Stimulated activated CD8-positive, alpha-beta memory T cell treated with anti-CD3 and anti-CD28 coated beads, Interleukin-15, amount 100 ng/mL, for 1 hour (primary cell): ENCODE data around the gene FXYD2.

ENCODE experiments used
- DNase-seq: peaks from one replicate; pipeline ENCODE4 v3.0.0-alpha.2; 2020; ENCODE audit warnings: low read depth

FXYD2 gene

DNA sequence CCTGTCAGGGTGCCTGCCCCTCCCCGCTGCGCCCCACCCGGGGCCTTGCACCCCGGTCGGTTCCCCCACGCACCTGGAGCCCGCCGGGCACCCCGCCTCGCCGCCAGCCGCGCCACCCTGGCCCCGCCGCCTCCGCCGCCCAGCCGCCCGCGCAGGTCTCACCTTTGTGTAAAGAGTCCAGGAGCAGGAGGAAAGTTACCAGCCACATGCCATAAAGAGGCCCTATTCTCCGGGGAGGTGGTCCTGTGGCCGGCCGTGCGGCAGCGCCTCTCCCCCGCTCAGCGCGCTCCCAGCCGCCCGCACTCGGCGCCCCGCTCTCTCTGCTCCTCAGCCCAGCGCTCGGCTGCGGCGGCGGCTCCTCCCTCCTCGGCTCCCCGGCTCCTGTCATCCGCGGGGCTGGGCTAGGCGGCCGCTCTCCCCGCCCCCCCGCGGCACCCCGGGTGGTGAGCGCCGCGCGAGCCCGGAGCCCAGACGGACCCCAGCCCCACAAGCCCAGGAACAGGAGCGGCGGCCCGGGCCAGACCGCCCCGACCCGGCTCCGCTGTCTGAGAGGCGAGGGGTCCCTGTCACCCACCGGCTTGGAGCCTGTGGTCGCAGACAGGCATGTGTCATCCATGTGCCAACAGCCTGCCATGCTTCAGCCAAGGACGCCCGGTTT is 27.5 kb downstream of the FXYD2 start, which contains the start of gene DSCAML1:
TSS of gene DSCAML1 (minus strand) at position 345 of the 658 bp plus-strand sequence. CDS start at position 208, 137 bp downstream.
- DNase-seq = no peak

DNA sequence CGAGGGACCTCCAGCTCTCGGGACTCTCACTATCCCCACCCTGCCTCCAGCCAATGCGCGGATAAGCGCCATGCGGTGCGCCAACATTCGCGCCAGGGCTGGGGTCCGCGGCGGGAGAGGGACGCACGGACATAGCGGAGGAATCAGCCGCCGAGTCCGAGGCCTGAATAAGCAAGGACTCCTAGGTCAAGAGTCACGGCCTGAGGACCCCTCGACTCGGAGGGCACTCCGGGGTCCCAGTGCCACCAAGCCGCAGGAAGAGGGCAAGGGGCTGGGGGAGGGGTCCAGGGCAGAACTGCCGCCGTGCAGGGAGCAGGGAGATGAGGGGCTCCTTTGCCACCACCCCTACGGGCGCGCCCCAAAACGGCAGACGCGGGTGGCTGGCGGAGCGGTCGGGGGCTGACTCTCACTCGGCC is 28.1 kb downstream of the FXYD2 start:
- no peak for DNase-seq

DNA sequence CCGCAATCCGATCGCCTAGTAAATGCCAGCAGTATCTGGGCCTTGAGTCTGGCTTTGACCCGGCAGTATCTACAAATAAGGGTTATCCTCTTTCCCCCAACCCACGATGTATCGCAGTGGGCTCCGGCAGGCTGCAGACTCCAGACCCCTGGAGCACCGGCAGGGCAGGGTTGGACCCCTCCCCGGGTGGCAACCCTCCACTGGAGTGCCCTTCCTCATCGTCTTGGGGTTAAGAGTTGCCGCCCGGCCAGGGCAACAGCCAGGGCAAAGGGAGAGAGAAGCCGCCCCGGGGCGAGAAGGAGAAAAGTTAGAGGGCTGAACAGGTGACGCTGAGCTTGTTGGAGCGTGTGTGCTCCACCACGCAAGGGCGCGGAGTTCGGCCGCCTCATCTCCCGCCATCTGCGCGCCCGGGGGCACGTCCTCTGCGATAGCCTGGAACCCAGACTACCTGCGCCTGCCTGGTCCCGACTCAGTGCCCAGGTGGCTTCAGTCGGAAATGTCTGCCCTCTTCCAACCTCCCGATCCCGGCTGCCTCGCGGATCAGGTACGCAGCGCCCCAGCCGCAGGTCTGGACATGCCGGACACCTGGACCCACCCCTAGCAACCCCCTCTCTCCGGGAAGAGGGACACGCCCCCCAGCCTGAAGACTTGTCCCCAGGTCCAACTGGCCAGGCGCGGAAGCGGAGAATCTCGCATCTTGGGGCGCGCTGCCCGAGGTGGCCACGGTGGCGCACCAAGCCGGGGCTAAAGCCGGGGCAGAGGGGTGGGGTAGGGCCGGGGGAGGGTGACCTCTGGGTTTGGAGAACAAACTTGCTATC is 28.7 kb downstream of the FXYD2 start:
- DNase-seq = no peak

DNA sequence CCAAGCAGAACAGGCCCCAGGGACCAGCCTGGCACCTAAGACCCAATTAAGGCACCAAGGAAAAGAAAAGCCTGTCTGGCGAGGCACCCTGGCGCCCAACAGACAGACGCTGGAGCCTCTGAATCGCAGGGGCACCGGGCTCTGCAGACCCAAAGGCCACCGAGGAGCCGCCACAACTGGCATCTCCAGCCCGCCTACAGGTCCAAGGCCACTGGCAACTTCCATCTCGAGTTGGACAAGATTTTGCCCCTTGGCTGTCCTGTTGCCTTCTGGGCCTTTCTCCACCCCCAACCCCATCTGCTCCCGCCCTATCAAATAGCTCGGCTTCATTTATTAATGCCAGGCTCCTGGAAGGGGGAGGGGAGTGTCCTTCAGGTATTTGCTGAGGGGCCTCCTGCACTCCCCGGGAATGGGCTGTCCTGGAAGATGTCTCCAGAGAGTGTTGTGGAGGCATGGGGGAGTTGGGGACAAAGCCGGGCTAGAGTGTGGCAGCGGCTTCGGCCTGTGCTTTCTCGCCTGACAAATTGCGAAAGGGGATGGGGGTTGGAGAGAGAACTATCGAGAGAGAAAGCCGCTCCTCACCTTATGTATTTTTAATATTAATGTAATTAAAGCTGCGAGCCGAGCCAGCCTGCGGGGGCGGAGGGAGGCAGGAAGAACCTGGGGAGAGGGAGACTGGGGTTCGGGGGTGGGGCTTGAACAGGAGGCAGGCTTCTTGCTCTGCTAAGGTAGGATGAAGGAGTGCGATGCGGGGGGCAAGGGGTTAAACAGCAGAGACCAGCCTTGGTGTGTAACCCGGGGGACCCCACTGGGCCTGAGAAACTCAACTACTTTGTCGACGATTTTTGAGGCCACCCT is 29.5 kb downstream of the FXYD2 start:
- DNase-seq = no peak

DNA sequence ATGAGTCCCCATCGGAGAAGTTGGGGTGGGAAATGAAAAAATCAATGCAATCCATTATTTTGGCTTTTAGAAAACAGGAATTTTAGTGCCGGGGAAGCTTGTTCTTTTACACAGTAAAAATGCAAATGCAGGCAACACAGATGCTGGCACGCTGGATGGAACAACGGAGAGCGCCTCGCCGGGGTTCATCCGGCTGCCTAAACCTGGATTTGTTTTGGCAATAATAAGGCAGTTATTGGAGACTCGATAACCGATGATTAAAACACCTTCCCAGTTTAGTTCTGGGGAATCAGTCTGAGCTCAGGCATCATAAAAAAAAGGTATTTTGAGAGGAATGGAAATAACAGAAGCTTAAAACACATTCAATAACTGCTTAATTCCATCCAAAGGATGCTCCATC is 30.4 kb downstream of the FXYD2 start:
- no peak for DNase-seq

DNA sequence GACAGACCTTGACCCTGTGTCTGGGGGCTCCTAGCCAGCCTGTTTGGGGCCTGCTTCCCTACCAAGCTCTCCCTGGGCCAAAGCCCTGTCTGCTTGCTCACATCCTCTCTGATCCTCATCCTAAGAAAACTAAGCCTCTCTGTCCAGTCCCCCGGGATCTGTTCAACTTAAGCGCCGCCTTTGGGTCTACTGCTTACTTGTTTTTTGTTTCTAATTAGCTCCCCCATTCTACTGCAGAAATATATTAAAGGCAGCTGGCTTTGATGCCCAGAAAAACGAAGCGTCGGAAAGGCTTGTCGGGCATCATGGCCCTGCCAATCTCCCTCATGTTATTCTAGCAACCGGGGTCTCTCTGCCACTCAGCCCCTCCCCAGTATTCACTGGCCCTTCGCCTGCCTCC is 31.0 kb downstream of the FXYD2 start:
- no peak for DNase-seq

DNA sequence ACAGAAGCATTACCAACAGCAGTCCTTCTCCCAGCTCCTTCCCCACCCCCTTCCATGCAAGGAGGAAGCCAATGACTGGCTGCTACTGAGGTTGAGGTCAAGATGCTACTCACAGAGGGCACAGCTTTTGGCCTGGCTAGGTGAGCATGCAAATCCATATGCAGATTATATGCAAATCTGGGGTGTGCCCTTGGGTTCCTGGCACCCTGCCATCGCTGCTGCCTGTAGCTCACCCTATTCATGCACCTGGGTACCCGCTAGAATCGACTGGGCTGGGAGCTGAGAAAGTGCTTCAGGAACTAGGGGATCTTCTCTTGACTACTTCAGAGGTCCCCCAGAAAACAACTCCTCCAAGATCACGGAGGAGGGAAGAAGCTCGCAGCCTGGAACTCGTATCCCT is 31.6 kb downstream of the FXYD2 start:
- no peak for DNase-seq

DNA sequence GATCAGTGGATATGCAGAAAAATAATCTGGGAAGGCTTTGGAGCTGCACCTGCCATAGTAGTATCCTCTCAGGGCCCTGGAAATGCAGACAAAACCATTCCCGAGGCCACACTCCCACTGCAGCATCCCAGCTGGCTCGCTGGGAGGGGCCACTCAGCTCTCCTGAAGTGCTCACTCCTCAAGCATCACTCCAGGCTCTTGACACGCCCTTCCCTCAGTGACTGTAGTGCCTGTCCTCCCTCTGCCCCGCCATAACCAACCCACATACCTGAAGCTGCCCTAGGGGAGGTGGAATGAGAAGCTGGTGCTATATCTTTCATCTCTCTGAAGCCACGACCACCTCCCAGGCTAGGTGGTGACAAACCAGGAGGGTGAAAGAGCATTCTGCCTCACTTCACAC is 32.3 kb downstream of the FXYD2 start:
- DNase-seq = no peak

DNA sequence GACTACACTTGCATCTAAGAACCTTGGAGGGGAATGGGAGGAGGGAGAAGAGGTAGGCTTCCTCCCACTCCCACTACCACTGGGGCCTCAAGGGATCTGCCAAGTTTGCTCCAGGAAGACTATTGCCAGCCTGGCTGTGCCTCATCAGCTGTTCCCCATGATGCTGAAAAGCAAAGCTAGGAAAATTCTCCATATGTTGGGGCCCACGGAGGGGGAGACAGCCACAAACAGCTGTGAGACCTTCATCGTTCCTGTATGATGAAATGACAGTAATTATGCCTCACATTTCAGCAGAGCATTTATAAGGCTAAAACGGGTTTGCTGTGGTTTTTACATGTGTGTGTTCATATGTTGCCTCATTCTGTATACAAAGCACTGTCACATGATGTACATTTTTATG is 34.3 kb downstream of the FXYD2 start:
- no peak for DNase-seq

DNA sequence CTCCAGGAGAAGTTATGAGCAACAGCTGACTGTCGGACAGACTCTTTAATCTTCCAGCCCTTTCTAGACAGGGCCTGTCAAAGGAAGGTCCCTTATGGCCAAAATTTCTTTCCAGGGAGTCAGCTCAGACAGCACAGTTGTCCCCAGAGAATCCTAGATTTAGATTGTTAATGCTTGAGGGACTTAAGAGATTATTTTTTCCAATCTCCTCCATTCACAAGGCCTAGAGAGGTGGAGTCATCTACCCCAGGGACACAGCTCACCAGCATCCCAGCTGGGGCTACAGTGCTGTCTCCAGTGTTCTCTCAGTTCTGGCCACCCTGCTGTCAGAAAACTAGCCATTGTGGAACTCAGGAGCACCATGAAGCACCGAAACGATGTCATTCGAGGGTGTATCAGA is 35.3 kb downstream of the FXYD2 start:
- DNase-seq = no peak

DNA sequence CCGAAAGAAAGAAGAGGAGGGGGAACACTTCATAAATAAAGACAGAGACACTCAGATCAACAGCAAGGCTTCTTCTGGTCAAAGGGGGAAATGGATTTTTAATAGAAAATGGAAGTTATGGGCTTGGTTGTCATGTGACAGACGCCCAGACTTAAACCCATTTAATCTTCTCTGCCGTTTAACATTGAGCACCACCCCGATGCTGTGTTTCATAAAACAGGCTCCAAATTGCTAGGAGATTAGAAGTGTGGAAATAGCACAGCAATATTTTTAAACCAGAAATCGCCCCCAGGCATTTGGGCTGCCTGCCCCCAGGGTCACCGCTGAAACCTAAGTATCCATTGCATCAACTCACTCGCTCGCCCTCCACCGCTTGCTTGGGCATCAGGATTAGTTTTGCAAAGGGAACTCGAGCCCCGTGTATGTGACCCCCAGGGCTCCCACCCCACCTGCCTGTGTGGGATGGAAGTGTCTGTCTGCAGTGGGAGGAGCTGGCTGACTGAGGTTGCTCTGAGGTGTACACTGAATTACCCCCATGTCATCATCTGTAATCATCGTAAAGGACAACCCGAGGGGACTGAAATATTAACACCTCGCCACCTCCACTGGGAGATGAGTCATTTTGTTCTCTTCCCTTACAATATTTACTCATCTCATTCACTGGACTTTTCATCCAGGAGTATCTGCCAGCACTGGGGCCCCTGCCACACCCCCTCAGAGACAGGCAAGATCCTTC is 38.2 kb downstream of the FXYD2 start:
- DNase-seq = no peak

DNA sequence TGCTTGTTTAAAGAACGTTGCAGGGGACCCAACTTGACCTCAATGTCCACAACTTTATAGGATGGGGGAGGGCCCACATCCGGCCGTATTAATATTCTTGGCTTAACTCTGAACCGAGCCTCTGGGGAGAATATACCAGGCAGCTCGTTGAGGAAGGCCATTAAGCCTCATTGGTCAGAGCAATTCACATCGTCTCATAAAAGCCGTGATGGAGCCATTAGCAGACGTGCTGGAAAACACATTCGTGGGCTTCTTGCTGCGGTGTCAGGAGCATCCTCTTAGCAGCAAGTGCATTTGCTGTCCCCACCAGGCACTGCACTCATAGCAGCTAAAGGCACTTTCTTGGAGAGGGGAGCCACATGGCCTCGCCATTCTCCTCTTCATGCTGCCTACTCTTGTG is 42.4 kb downstream of the FXYD2 start:
- no peak for DNase-seq

DNA sequence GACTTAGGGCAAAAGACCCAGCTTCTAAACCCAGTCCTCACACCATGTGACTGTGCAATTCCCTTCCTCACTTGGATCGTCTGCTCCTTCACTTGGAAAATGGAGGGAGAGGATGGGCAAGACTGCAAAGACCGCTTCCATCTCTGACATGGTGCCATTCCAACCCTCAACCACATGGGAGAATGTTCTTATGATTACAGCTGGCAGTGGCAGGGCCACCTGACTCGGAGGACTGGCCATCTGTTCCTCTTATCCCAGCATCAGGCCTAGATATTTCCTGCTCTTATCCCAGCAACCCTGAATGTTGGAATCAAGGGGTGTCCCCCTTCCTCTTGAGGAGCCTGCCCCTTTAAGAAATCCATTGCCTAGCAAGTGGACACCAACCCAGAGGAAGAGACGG is 42.9 kb downstream of the FXYD2 start:
- DNase-seq = no peak

DNA sequence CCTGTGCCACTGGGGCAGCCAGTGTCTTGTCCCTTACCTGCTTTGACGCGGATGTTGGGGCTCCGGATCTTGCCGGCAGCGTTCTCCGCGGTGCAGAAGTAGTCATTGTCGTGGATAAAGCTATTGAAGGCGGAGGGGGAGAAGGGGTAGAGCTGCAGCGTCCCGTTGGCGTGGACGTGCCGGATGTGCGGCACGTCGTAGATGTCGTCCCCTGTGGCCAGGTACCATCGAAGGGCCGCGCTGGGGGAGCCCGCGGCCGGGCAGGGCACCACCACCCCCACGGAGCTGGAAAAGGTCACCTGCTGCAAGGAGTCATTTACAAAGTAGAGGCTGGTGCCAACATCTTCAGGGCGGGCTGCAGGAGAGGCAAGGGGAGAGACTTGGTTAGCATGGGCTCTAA is 44.1 kb downstream of the FXYD2 start:
- DNase-seq = no peak

DNA sequence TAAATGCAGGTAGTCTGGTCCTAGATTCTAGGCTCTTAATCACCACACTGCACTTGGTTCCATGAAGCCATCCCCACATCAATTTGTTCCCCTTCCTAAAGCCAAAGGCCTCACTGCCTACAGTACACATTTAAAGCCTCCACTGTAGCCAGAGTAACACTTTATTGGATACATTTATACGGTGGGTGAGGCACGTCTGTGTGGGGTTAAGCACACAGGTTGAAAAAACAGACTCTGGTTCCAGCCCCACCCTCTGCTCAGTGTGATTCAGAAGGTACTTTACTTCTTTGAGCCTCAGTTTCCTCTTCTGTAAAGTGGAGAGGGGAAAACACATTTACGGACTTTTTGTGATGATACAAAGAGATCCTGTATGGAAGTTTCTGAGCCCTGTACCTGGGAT is 50.0 kb downstream of the FXYD2 start:
- no peak for DNase-seq

DNA sequence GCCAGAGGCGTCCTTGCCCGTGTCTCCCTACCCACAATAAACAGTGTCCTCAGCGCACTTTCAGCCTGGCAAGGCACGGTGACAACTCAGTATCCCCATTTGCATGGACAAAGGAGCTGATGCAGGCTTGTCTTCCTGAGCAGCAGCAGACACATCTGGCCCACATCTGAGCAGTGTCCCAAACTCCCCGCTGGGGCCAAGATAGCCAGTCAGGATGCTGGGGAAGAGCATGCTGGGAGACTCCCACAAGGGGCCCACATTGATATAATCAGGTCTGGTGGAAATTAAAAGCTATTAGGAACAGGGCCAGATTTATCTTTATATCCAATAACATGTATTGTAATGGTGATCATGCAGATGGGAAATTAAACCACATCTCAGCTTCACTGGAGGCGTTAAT is 52.2 kb downstream of the FXYD2 start:
- no peak for DNase-seq

DNA sequence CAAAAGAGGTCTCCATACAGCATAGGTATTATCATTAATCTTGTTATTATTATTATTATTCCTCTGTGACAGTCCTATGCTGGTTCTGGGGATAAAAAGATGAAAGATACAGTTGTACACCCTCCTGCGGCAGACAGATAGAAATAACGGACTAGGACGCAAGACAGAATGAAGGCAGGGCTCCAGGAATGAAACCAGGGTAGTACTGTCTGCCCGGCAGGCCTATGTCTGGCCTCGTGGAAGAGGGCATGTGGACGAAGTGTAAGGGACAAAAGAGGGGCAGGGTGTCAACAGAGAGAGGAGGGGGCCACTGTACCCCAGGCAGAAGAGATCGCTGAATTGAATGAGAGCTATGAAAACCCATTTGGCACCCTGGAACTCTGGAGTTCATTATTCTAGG is 52.7 kb downstream of the FXYD2 start:
- DNase-seq = no peak

DNA sequence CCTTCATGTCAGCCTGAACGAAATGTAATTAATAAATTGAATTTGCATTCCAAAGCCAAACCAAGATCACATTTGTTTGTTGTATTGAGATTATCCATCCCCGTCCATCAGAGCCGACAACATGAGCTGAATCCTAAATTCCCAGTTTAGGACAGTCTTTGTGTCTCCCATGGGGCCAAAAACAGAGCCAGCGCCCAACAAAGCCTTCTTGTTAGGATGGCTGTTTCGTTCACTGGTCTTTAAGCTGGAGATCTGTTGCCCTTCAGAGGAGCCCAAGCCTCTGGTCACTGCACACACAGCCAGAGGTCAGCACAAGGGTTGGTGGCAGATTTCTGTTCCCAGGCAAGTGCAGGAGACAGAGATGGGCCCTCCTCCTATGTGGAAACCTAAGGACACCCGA is 53.3 kb downstream of the FXYD2 start:
- DNase-seq = no peak

DNA sequence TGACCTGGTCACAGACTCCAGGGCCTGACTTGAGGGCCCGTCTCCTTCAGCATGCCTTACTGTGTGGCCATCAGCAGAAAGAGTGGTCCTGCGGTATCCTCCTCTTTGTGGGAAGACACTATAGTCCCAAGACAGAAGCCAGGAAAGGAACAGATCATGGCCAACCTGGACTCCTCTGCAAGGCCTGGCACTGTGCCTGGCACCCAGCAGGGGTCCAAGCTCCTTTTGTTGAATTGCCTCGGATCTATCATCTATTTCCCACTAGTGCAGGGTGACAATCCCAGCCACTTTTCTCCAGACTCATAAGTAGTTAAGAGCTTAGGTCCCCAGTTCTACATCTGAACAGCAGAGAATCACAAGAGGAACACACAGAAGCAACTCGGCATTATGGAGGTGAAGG is 54.5 kb downstream of the FXYD2 start:
- DNase-seq = no peak
